ENCODE measurements around the gene THAP7. TPM values are rescaled to one million over a fixed set of nuclear protein-coding genes. Genes with fewer than 3 reads are reported as not detected.
A peak's percentile ranks its signal among the peaks of the same experiment; 100 is the strongest.

The THAP7 gene
- total and polyA plus RNA-seq, 2 of the 13 experiments (the other 11 are each of a cell fraction or from before 2014, with no cell fraction given), result 13.0 to 25.5 TPM

- TF ChIP-seq ZNF407 (CRISPR knock-in tag; IDR thresholded peaks at IDR 0.05; ENCODE audit: not compliant biosample characterization) (no peak), ZNF275 (CRISPR knock-in tag; IDR thresholded peaks at IDR 0.05; ENCODE audit: borderline replicate concordance) (no peak), ZHX1 (CRISPR knock-in tag; IDR thresholded peaks at IDR 0.05; ENCODE audit: low read depth) (0 out of 2 replicates have a peak, but pooled peaks have one; percentile 18), TARDBP (CRISPR knock-in tag; IDR thresholded peaks at IDR 0.05) (no peak), ZBTB2 (CRISPR knock-in tag; IDR thresholded peaks at IDR 0.05; ENCODE audit: low read depth) (no peak), THAP11 (CRISPR knock-in tag; IDR thresholded peaks at IDR 0.05) (no peak), ZNF264 (CRISPR knock-in tag; IDR thresholded peaks at IDR 0.05) (no peak), TAF1 (CRISPR knock-in tag; IDR thresholded peaks at IDR 0.05) (no peak), HNF4G (IDR thresholded peaks at IDR 0.05; ENCODE audit: borderline replicate concordance, low read depth, low read length) (no peak), HNF4G (CRISPR knock-in tag; IDR thresholded peaks at IDR 0.05; ENCODE audit: borderline replicate concordance, low read depth) (no peak), PPARG (CRISPR knock-in tag; conservative IDR thresholded peaks at IDR 0.05) (no peak), FUBP1 (CRISPR knock-in tag; IDR thresholded peaks at IDR 0.05; ENCODE audit: borderline replicate concordance) (no peak)
Measured at GRCh38 chr22:20980938-20981722, 20.8 kb downstream of the THAP7 start (continued).
